GM23338 (cell line): ENCODE data around the gene DRAM2. TPM values are rescaled to one million over a fixed set of nuclear protein-coding genes. Genes with fewer than 3 reads are reported as not detected.

Experiments
- CREB1 ChIP-seq: fragments of 250-450 bp; sonication (Bioruptor Pico); IDR thresholded peaks from 2 replicates; pipeline ENCODE4 v1.5.0; 2020; ENCODE audit warnings: low read depth, mild to moderate bottlenecking, moderate library complexity
- ETS1 ChIP-seq: IDR thresholded peaks from 2 replicates; pipeline ENCODE4 v1.6.1; 2016; ENCODE audit warnings: antibody characterized with exemption
- EZH2phosphoT487 ChIP-seq: fragments of 200-600 bp; sonication (generic); IDR thresholded peaks from one replicate; pipeline ENCODE4 v1.8.1; 2018; ENCODE audit warnings: antibody characterized with exemption; ENCODE audit not compliant: unreplicated experiment
- POLR2AphosphoS5 ChIP-seq: IDR thresholded peaks from 2 replicates; pipeline ENCODE4 v1.6.1; 2016; ENCODE audit warnings: antibody characterized with exemption, low read depth
- STAT1 ChIP-seq: IDR thresholded peaks from one replicate; pipeline ENCODE4 v1.6.1; 2016; ENCODE audit warnings: antibody characterized with exemption; ENCODE audit not compliant: unreplicated experiment
- ZNF114 ChIP-seq: fragments of 250-450 bp; sonication (Bioruptor Pico); IDR thresholded peaks from 2 replicates; pipeline ENCODE4 v1.5.0; 2020; ENCODE audit warnings: mild to moderate bottlenecking, moderate library complexity
- ZNF331 ChIP-seq: fragments of 250-450 bp; sonication (Bioruptor Pico); IDR thresholded peaks from 2 replicates; pipeline ENCODE4 v1.5.0; 2020; ENCODE audit warnings: low read depth, mild to moderate bottlenecking, moderate library complexity
- ZNF462 ChIP-seq: fragments of 250-450 bp; sonication (Bioruptor Pico); IDR thresholded peaks from 2 replicates; pipeline ENCODE4 v1.5.0; 2020; ENCODE audit warnings: mild to moderate bottlenecking, moderate library complexity
- polyA plus RNA-seq: library from polyadenylated mRNA; unstranded; fragments of >200 nt; fragmentation: Nextera tagmentation; extraction: Ambion mirVana; gene quantifications from 2 replicates; pipeline ENCODE4 v1.2.1, GENCODE V29; 2016
- total RNA-seq: library from RNA; depleted of rRNA; stranded (reverse); fragments of >200 nt; shearing (Covaris generic); gene quantifications from 2 replicates; pipeline ENCODE4 v1.2.3, GENCODE V29; 2014

The DRAM2 gene
- total and polyA plus RNA-seq, 2 experiments from 2014 or later: 22.9 to 45.9 TPM

- TF ChIP-seq ZNF462 (CRISPR knock-in tag) (no peak), ZNF114 (CRISPR knock-in tag) (no peak), POLR2AphosphoS5 (no peak), STAT1 (no peak), EZH2phosphoT487 (no peak), CREB1 (CRISPR knock-in tag) (no peak), ZNF331 (CRISPR knock-in tag) (no peak), ETS1 (no peak)
Observed at GRCh38 chr1:111147948-111148347, 8.1 kb upstream of the DRAM2 start (continued).
